HG03520 (cell line): ENCODE measurements around the gene EFHD2.
"Not testable (repeated sequence)": the region's sequence is repeated elsewhere in the genome, so short reads cannot be mapped to it uniquely, and the experiment has no call there.

Experiments used
- ATAC-seq: cut with Tn5 transposase; IDR thresholded peaks from one replicate; pipeline ENCODE4 v1.9.1; 2021; ENCODE audit warnings: mild to moderate bottlenecking, moderate library complexity; ENCODE audit not compliant: unreplicated experiment

The EFHD2 gene, protein sequence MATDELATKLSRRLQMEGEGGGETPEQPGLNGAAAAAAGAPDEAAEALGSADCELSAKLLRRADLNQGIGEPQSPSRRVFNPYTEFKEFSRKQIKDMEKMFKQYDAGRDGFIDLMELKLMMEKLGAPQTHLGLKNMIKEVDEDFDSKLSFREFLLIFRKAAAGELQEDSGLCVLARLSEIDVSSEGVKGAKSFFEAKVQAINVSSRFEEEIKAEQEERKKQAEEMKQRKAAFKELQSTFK

DNA sequence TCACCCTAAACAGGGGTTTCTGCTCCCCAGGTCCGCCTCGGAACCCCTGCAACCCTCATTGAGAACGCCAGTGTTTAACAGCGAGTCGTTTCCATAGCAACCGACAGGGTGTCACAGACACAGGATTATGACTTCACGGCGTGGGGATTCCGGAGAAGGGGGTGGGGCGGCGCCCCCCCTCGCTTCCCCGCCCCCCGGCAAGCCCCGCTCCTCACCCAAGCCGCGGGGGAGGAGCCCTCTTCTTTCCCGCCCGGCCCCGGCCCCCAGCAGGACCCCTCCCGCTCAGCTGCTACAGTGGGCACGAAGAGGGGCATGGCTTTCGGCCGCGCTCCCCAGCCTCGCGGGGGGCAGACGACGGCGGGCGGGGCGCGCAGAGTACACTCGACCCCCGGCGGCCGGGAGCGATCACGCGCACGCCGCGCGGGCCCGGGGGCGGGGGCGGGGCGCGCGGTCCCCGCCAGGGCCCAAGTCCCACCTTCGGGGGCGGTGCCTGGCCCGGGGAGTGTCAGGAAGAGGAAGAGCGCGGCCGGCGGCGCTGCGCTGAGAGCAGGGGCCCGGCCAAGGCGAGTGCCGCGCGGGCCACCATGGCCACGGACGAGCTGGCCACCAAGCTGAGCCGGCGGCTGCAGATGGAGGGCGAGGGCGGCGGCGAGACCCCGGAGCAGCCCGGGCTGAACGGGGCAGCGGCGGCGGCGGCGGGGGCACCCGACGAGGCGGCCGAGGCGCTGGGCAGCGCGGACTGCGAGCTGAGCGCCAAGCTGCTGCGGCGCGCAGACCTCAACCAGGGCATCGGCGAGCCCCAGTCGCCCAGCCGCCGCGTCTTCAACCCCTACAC lies at the start of gene EFHD2:
Gene EFHD2 (plus strand): TSS at position 501 of the 835 bp plus-strand sequence. CDS start 84 bp downstream, at position 585.
- ATAC-seq: peak; percentile 64

DNA sequence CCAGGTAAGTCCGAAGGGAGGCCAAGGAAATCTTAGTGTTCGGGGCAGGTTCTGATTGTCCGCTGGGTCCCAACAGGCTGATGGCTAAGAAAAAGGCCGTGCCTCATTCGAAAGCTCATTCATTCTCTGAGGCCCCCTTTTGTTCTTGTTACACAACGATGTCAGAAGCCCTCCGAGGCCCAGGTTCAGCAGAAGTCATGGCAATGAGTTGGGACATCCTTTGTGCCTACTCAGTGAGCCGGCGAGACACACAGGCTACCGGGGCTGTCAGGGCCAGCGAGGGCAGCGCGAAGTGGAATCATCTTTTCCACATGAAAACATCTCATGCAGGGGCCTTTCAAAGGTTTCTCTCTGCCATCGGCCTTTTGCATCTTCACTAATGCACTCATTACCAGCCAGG lies 49.0 kb upstream of the EFHD2 start:
- no peak for ATAC-seq

DNA sequence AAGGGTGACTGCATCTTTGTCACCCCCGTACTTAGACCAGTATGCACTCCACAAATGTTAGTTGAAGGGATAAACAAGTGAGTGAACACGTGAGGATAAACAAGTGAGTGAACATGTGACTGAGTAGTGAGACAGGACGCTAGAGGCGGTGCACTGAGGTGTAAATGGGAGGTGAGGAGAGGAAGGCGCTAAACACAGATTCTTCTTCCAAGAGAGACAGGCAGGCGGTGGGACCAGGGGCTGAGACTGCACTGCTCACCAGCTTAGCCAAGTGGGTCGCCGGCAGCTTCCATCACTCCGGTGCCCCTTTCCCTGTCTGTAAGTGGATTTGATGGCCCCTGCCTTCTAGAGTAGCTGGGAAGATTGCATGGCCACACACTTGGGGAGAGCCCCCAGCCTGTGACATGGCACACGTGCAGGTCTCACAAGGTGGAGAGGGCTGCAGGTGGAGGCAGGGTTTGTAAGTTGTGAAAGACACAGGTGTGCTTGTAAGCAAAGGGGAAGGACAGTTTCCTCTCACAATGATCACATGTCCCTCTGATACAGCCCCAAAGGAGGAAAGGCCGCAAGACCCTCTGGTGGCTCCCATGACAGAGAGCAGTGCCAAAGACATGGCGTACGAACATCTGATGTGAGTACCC lies 47.5 kb upstream of the EFHD2 start:
- no peak for ATAC-seq

DNA sequence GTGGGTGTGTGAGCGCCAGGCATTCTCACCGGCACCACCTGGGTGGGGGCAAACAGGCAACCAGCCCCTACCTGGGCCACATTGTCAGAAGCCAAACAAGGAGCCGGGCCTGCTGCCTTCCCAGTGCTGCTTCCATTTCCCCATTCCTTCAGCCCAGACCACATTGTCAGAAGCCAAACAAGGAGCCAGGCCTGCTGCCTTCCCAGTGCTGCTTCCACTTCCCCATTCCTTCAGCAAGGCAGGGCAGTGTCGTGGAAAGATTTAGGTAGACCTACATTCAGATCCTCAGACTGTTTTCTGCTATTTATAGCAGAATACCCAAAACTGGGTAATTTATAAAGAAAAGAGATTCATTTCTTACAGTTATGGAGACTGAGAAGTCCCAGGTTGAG lies 47.0 kb upstream of the EFHD2 start:
- no peak for ATAC-seq

DNA sequence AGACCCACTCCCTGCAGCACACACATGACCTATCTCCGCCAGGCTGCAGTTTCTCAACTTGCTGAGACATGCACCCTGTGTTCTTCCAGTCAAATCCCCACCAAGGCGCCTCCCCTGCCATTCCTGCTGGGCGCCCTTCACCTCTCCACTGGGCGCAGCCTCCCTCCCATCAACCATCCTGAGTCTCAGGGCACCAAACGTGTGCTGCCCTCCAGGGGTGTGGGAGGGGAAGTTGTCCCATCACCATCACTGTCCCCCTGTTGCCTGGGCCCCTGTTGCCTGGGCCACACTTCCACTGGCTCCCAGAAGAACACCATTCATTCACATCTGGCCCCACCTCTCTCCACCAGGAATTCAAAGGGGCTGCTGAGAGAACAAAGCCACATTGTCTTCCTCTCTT lies 44.9 kb upstream of the EFHD2 start:
- no peak for ATAC-seq

DNA sequence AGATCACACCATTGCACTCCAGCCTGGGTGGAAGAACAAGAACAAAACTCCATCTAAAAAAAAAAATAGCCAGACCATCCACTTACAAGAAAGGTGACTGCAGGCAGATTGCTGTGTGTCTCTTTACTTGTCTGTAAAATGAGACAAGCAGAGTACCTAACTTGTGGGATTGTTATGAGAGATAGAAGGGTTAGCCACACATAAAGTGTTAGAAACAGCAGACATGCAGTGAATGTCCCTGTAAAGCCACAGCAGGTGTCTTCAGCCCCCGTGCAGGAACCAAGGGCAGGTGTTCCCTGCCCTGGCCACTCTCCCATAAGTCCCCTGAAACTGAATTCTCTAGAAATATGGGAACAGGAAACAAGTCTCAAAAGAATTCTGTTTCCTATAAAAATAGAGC lies 40.8 kb upstream of the EFHD2 start:
- ATAC-seq: no peak

DNA sequence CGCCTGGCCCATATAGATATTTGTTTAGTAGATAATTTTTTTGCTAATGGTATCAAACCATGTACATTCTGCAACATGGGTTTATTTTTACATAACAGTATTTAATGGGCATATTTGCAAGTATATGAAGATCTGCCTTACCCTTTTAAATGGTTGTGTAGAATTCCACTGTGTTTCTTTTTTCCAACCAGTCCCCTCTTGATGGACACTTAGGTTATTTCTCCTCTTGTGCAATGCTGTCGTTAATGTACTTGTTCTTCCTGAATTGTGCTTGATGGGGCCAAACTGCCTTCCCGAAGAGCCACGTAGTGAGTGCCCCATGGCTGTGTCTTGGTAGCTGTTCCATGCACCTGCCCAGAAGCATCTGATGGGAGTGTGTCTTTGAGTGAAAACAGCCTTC lies 39.4 kb upstream of the EFHD2 start:
- ATAC-seq: no peak

DNA sequence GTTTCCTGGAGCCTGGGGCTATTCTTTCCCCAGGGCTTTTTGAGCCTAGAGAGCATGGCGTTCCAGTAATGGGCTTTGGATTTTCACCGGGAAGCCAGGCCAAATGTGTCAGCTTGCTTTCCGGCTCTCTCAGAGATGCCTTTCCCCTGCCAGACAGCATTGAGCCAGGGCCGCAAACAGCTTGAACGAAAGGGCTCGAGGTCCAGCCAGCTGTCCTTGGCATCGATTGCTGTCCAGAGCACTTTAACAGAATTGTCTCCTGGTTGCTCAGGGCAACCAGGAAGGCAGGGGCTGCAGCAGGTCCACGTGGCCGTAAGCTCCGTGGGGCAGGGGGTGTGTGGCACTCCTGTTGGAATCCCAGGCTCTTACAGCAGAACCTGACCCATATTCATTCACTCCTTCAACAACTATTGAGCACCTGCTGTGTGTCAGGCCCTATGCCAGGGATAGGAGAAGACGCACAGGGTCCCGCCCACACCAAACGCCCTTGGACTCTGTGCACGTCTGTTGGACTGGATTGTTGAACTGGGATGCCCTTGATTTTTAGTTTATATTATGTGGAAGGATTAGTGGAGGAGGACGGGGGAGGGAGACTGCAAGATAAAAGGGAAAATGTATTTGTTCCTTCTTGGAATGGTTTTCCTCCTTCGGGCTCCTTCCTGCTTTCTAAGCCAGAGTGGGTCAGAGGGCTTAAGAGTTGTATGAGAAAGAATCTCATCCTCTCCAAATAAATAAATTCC lies 38.7 kb upstream of the EFHD2 start:
- no peak for ATAC-seq

DNA sequence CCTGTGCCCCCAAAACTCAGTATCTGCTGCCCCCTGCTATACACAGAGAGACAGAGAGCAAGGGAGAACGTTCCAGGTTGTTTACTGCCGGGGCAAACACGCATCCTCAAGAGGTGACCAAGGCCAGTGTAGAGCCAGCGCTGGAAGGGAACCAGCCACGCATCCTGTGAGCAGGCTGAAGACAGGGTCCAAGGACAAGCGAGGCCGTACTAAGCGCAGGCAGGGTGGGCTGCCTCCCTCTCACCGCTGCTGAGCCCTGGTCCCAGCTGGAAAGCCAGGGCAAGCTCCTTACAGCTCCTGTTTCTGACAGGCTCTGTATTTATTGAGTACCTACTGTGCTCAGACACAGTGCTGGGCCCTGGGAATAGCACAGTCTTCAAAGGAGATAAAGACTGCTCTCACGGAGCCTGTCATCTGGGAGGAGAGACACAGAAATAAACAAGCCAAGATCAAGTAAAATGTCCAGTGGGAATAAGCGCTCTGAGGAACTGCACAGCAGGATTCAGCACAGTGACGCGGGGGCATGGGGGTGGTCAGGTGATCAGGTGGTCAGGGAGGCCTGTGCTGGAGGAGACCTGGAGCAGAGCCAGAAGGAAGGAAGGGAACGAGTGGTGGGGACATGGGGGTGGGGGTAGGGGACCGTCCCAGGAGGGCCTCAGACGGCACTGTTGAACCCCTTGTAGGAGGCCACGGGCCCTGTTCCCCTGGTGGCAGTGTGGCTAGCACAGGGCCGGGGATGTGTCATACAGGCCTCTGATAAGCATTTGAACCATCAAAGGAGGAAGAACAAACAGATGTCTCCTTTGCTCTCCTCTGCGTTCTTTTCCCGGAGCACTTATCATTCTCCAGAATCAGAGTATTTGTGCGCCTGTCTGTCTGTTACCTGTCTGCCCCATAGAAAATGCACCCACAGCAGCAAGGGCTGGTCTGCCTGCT lies 37.8 kb upstream of the EFHD2 start:
- no peak for ATAC-seq

DNA sequence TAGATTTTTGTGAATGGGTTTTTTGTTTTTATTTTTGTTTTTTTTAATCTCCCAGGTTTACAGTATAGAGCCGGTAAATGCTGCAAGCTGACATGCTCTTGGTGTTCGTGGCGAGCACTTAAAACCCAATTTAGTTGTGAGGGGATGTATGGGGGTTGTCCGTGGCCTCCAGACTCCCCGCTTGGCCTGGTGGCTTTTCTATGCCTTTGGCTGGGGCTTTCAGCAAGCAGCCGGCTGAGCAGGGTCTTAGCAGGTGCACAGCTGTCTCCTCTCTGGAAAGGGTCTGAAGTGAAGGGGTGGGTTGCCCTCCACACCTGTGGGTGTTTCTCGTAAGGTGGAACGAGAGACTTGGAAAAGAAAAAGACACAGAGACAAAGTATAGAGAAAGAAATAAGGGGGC lies 31.0 kb upstream of the EFHD2 start:
- ATAC-seq: no peak

DNA sequence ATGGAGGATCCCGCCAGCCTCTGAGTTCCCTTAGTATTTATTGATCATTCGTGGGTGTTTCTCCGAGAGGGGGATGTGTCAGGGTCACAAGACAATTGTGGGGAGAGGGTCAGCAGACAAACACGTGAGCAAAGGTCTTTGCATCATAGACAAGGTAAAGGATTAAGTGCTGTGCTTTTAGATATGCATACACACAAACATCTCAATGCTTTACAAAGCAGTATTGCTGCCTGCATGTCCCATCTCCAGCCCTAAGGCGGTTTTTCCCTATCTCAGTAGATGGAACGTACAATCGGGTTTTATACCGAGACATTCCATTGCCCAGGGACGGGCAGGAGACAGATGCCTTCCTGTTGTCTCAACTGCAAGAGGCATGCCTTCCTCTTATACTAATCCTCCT lies 30.5 kb upstream of the EFHD2 start:
- ATAC-seq: not testable (repeated sequence)

DNA sequence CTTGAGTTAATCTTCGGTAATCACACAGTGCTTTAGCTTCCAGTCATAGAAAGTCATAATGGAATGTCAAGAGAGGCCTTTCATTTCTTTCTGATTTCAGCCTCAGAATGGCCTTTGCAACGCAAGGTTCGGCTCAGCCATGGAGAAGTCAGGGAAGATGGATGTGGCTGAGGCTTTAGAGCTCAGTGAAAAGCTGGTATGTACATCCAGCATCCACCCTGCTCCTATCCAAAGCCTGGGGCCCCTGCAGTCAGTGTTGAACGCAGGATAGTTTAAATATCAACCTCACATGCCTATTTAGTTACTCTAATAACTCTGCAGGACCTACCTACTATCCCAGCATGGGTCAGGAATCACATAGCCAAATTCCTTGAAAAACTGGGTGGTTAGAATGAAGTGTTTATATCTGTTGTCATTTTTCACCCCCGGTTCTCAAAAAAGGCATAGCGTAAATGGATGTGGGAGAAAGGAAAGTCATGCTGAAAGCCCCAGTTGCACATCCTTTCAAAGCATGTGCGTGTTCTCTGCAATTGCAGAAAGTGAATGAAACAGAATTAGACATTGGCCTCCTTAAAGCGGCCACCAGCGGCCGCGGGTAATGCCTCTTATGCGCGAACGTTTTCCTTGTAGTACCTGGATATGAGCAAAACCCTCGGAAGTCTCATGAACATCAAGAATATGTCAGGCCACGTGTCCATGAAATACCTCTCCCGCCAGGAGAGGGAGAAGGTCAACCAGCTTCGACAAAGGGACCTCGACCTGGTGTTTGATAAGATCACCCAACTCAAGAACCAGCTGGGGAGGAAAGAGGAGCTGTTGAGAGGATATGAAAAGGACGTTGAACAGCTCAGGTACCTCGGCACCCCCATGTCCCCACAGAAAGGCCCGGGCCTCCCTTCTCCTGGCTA lies 28.8 kb upstream of the EFHD2 start:
- no peak for ATAC-seq

DNA sequence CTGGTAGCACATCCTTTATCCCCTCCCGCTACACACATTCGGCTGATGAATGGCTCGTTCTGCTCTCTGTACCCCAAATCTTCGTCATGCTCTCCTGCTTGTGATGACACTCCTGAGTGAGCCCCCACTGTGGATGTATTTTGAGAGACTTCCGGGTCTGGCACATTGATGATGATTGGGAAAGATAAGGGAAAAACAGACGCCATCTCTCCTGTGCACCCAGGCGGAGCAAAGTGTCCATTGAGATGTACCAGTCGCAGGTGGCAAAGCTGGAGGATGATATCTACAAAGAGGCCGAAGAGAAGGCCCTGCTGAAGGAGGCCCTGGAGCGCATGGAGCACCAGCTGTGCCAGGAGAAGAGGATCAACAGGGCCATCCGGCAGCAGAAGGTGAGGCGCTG lies 27.9 kb upstream of the EFHD2 start:
- no peak for ATAC-seq

DNA sequence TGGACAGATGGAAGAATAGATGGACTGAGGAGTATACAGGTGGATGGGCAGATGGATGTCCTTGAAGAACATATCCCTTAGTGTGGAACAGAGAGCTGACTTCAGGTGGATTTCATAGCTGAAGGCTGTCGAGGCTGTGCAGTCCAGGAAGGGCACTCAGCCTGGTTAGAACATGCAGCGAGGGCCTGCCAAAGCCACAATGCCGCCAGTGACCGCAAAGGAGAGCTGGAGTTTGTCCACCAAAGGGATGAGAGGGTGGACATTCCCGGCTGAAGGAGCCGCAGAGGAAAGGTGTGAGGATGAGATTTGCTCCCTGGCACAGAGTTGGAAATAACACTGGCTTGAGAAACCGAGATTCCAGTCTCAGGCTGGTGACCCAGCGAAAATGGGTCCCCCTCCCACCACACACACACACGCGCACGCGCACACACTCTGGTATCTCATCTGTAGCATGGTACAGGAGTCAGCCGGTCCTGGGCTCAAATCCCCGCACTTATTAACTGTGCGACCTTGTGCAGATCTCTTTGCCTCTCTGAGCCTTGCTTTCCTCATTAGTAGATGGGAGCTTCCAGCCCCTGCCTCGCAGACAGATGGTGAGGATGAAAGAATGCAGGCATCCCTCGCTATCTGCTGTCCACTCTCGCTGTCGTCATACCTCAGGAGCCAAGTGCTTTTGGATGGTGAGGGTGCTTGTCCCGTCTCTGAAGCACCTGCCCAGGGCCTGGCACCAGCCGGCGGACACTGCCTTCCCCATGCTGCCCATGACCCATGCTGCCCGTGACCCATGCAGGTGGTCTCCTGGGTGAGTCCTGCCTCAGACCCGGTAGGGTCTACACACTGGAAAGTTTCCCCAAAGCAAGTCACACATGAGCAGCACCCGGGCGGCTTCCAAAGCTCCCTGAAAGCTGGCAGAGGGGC lies 26.8 kb upstream of the EFHD2 start:
- no peak for ATAC-seq

DNA sequence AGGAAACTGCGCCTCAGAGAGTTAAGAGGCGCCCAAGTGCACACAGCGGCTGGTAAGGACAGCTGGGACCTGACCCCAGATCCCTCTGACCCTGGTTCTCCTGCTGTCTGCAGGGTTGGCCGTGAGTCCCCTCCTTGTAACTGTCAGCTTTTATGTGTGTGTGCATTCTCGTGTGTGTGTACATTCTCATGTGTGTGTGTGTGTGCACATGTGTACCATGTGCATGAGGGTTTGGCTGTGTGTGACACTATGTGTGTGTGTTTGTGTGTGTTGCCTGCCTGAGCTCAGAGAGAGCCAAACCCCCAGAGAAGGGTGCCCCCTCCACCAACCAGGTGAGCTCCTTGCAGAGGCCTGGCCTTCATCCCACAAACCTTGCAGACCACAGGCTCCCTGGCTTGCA lies 25.9 kb upstream of the EFHD2 start:
- no peak for ATAC-seq

DNA sequence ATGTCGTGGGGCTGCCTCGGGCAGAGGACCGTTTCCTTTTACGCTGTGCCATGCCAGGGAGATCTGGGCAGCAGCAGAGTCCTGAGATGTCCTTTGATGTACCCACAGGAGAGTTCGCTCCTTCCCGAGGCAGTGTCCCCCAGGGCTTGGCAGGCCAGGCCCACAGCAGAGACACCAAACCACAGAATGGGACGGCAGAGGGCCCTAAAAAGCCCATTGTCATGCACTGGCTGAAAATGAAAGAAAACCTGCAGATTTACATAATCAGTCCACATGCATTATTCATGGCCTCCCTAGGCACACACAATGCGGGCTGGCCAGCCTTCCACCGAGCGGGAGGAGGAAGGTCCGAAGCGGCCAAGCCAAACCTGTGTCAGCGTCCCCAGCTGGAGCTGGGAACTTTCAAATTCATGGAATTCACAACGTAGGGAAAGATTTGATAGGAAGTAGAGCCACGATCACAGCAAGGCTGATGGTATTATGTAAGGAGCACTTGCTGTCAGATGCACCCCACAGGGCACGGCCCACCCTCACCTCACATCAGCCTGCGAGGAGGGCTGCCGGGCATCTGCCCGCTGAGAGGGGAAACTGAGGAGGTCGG lies 25.3 kb upstream of the EFHD2 start:
- peak; percentile 65 for ATAC-seq

DNA sequence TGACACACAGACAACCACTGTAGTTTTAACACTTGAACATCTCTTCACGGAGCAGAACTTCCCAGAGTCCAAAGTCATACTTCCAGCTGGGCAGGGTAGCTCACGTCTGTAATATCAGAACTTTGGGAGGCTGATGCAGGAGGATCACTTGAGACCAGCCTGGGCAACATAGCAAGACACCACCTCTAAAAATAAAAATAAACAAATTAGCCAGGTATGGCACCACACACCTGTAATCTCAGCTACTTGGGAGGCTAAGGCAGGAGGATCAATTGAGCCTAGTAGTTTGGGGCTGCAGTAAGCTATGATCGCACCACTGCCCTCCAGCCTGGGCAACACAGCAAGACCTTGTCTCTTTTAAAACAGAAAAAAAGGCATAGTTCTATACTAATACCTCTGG lies 24.3 kb upstream of the EFHD2 start:
- no peak for ATAC-seq
